ENCODE data around the gene PFN4.
A peak's percentile ranks its signal among the peaks of the same experiment; 100 is the strongest.
"Not testable (repeated sequence)": the region's sequence is repeated elsewhere in the genome, so short reads cannot be mapped to it uniquely, and the experiment has no call there.

Gene PFN4

DNA sequence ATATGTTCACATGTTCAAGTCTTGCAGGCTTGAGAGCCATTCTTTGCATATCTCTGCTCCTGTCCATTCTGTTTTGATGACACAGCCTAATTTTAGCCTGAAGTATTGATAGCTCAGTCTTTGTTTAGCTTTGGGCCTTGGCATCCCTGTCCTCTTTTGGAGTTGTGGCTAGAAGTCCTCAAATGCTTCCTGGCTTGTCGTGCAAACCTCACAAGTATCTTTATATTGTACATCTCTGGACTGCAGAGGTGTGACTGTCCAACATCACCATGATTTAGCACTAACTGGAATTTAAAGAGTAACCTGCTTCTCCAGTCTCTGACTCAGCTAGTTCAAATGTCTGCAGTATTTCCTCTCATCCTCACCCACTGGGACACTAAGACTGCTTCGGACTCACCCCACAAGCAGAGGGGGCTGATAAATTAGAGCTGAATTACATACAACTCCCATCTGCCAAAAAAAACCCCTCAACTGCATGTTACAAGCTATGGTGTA is 11.7 kb downstream of the PFN4 start:
- no peak for DNase-seq (ENCODE audit: low read depth in 3 of 3)

DNA sequence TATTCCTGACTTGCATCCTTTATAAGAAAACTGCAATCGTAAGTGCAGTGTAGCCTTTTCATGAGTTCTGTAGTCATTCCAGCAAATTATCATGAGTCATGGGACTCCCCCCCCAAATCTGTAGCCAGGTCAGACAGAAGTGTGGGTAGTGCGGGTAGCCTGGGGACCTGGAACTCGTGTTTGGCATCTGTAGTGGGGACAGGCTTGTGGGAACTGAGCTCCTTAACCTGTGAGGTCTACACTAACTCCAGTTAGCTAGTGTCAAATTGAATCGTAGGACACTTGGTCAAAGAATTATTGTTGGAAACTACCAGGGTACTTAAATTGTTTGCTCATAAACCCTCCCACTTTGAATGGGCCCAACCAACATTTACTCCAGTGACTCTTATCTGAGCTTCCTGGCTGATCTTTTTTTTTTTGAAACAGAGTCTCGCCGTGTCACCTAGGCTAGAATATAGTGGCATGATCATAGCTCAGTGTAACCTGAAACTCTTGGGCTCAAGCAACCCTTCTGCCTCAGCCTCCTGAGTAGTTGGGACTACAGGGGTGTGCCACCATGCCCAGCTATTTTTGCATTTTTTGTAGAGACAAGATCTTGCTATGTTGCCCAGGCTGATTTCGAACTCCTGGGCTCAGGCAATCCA is 12.4 kb downstream of the PFN4 start:
- no peak for DNase-seq (ENCODE audit: low read depth in 3 of 3)

DNA sequence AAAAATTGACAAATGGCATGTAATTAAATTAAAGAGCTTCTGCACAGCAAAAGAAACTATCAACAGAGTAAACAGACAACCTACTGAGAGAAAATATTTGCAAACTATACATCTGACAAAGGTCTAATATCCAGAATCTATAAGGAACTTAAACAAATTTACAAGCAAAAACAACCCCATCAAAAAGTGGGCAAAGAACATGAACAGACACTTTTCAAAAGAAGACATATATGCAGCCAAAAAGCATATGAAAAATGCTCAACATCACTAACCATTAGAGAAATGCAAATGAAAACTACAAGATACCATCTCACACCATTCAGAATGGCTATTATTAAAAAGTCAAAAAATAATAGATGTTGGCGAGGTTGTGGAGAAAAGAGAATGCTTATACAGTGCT is 13.7 kb downstream of the PFN4 start:
- DNase-seq (ENCODE audit: low read depth in 3 of 3), result not testable (repeated sequence)

DNA sequence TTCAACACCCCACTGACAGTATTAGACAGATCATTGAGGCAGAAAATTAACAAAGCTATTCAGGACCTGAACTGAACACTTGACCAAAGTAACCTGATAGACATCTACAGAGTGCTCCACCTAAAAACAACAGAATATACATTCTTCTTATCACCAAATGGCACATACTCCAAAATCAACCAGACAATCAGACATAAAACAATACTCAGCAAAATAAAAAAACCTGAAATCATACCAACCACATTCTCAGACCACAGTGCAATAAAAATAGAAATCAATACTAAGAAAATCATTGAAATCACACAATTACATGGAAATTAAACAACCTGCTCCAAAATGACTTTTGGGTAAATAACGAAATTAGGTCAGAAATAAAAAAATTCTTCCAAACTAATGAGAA is 15.8 kb downstream of the PFN4 start:
- DNase-seq (ENCODE audit: low read depth in 3 of 3), result no peak

DNA sequence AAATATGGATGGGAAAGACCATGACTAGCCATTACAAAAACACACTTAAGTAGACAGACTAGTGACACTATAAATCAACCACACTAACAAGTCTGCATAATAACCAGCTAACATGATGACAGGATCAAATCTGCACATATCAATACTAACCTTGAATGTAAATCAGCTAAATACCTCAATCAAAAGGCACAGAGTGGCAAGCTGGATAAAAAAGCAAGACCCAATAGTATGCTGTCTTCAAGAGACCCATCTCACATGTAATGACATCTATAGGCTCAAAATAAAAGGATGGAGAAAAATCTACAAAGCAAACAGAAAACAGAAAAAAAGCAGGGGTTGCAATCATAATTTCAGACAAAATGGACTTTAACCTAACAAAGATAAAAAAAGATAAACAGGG is 16.3 kb downstream of the PFN4 start:
- no peak for DNase-seq (ENCODE audit: low read depth in 3 of 3)

DNA sequence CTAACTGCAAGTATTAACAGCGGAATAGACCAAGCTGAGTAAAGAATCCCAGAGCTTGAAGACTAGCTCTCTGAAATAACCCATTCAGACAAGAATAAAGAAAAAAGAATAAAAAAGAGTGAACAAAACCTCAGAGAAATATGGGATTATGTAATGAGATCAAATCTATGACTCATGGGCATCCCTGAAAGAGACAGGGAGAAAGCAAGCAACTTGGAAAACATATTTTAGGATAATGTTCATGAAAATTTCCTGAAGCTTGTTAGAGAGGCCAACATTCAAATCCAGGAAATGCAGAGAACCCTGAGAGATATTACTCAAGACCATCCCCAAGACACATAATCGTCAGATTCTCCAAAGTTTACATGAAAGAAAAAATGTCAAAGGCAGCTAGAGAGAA is 17.3 kb downstream of the PFN4 start:
- no peak for DNase-seq (ENCODE audit: low read depth in 3 of 3)

DNA sequence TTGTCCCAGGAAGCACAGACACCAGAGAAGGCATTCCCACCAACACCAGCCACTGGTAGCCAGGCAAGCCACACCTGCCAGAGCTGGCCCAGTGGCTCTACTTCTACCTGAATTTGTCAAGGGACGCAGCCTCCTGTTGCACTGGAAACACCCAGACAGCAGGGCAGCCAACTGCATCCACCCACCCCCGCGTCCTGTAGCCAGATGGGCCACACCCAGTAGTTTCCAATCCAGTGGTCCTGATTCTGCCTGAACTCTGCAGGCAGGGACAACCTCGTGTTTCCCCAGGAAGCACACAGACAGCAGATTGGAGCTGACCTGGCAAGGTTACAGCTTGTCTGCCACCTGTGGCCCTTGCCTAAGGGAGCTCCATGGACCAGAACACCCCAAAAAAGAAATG is 18.2 kb downstream of the PFN4 start:
- DNase-seq (ENCODE audit: low read depth in 3 of 3), result no peak

DNA sequence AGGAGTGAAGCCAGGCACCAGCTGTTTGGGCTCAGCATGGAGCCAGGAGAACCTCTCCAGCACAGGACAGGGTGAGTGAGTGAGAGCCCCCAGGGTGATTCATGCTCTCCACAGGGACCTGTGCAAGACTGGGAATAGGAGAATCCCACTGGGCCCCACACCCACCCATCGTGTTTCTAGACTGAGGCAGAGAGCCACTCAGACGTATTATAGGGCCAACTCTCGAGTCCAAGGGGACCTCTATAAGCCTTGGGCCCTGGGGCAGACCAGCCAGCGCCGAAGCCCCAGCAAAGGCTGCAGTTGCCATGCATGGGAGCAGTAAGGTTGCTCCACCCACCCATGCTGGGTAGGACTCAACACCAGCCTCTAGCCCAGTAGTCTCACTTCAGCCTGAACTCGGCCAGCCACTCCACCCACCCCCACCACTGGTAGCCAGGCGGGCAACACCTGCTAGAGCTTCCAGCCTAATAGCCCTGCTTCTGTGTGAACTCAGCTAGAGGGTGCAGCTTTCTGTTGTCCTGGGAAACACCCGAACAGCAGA is 19.0 kb downstream of the PFN4 start:
- no peak for DNase-seq (ENCODE audit: low read depth in 3 of 3)

DNA sequence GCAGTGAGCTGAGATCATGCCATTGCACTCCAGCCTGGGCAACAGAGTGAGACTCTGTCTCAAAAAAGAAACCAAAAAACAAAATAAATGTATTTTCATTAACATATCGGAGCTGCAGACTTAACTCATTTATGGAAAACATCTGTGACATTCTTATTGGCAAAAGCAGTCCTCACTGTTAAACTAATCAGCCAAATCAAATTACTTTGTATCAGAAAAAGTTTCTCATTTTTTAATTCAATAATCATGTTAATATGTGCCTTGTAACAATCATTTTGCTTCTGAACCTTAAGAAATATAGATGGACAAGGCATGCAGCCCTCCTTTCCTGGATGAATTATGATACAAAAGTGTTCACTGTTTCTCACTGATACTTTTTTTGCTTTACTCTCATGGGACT is 20.5 kb downstream of the PFN4 start:
- DNase-seq (ENCODE audit: low read depth in 3 of 3), result no peak

DNA sequence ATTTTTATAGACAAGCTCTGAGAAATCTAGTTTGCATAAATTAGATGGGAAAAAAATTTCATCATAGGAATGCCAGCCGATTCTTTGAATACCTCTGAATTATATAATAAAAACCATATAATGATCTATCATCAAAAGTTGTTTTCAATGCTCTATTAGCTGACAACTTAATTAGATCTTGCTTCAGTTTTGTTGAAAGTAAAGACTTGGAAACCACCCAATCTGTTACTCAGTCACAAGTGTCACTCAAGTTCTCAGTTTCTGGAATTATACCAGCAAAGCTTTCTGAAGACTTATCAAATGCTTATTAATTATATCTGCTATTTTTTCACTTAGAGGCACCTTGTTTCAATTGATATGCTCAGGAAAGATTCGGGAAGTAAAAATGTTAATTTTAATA is 21.1 kb downstream of the PFN4 start:
- DNase-seq (ENCODE audit: low read depth in 3 of 3), result no peak

DNA sequence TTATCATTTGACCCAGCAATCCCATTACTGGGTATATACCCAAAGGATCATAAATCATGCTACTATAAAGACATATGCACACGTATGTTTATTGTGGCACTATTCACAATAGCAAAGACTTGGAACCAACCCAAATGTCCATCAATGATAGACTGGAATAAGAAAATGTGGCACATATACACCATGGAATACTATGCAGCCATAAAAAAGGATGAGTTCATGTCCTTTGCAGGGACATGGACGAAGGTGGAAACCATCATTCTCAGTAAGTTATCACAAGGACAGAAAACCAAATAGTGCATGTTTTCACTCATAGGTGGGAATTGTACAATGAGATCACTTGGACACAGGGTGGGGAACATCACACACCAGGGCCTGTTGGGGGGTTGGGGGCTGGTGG is 22.4 kb downstream of the PFN4 start:
- not testable (repeated sequence) for DNase-seq (ENCODE audit: low read depth in 3 of 3)

DNA sequence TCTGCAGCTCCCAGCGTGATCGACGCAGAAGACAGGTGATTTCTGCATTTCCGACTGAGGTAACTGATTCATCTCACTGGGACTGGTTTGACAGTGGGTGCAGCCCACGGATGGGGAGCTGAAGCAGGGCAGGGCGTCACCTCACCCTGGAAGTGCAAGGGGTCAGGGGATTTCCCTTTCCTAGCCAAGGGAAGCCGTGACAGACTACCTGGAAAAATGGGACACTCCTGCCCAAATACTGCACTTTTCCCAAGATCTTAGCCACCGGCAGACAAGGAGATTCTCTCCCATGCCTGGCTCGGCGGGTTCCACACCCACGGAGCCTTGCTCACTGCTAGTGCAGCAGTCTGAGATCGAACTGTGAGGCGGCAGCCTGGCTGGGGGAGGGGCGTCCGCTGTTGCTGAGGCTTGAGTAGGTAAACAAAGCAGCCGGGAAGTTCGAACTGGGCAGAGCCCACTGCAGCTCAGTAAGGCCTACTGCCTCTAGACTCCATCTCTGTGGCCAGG is 27.9 kb downstream of the PFN4 start:
- not testable (repeated sequence) for DNase-seq (ENCODE audit: low read depth in 3 of 3)

DNA sequence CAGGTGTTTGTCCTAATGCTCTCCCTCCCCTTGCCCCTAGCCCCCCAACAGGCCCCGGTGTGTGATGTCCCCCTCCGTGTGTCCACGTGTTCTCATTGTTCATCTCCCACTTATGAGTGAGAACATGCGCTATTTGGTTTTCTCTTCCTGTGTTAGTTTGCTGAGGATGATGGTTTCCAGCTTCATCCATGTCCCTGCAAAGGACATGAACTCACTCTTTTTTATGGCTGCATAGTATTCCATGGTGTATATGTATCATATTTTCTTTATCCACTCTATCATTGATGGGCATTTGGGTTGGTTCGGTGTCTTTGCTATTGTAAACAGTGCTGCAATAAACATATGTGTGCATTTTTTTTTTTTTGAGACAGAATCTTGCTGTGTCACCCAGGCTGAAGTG is 29.9 kb downstream of the PFN4 start:
- DNase-seq (ENCODE audit: low read depth in 3 of 3), result not testable (repeated sequence)

DNA sequence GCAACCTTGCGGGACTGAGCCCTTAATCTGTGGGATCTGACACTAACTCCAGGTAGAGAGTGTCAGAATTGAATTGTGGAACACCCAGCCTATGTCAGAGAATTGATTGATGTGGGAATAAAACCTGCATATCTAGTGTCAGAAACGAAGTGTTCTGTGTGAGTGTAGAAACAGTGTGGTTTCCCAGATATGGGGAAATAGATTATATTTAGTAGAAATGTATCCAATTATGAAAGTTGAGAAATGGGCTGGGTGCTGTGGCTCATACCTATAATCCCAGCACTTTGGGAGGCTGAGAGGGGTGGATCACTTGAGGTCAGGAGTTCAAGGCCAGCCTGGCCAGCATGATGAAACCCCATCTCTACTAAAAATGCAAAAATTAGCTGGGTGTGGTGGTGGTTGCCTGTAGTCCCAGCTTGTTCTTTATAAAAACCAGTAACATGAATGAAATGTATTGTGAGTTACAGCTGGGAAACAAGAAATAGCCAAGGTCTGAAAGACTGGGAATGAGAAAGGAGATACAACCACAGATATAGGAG is 34.2 kb downstream of the PFN4 start:
- no peak for DNase-seq (ENCODE audit: low read depth in 3 of 3)

DNA sequence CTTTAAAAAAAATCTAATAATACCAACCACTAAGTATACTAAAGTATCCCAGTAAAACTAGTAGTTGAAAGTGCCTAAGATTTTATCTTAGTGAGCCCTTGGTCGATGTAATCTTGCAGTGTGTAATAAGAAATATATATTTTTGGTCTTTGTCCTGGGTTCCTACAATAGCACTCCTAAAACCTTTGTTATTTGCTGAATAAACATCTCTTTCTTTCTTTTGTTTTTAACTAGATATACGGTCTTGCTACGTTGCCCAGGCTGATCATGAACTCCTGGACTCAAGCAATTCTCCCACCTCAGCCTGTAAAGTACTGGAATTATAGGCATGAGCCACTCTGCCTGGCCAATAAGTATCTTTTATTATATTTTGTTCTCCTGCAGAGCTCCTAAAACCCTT is 36.1 kb downstream of the PFN4 start:
- DNase-seq (ENCODE audit: low read depth in 3 of 3), result no peak

DNA sequence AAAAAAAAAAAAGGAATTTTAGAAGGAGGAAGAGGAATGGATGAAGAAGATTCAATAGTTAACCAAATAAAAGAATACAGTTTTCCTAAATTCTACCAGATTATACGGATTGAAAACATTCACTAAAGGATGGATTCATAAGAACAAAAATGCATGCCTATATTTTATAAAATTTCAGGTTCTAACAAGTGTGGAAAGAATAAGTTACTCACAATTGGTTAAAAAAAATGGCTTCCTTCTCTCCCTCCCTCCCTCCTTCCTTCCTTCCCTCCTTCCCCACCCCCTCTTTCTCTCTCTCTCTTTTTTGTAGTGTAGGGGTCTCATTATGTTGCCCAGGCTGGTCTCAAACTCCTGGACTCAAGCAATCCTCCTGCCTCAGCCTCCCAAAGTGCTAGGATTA is 36.9 kb downstream of the PFN4 start:
- DNase-seq (ENCODE audit: low read depth in 3 of 3), result no peak

DNA sequence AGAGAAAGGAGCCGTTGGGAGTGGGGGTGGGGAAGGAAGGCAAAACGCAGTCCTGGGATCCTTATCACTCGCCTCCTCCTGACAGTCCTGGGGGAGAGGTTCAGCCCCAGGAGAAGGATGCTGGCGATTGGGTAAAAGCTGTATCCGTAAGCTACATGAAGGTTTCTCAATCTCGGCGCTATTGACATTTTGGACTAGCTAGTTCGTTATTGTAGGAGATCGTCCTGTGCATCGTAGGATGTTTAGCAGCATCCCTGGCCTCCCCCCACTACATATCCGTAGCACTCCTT is 38.0 kb downstream of the PFN4 start:
- DNase-seq (ENCODE audit: low read depth in 3 of 3), result no peak

DNA sequence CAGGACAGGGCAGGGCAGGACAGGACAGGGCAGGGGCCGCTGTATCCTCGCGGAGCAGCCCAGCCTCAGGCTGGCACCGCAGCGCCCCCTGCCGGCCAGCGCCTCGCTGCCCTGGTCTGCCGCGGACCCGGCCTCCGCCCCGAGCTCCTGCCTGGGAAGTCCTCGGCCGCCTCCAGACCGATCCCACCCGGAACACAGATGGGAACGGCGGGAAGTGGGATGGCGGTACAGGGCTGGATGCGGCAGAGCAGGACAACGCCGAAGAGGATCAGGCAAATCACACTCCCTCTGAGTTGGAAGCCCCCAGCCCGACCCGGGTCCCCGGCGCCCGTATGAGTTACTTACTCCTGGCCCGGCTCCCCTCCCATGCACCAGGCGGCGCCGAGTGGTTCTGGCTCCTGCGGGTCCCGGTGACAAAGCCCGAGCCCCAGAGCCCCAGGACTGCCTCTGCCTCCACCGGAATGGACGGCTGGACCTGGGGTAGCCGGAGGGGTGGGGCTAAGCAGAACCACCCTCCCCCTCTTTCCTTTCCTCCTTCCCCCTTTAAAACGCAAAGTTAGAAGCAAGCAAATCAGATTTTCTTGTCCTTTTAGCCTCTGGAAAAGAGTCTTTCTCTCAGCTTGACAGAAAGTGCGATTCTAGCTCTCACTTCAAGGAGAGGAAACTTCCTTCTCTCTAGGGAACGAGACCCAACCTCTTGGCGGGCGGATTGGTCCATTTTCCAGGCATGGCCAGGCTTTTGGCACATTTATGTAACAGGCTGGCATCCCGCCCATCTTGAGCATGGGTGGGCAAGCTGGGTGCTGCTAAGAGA is 38.5 kb downstream of the PFN4 start, which contains the start of gene TP53I3:
TP53I3 (minus strand) TSS at position 449 of the 814 bp plus-strand sequence. CDS start 508 bp downstream, outside the sequence.
- DNase-seq (ENCODE audit: low read depth in 3 of 3), result peak; percentile 65 to 79 (median 67)

DNA sequence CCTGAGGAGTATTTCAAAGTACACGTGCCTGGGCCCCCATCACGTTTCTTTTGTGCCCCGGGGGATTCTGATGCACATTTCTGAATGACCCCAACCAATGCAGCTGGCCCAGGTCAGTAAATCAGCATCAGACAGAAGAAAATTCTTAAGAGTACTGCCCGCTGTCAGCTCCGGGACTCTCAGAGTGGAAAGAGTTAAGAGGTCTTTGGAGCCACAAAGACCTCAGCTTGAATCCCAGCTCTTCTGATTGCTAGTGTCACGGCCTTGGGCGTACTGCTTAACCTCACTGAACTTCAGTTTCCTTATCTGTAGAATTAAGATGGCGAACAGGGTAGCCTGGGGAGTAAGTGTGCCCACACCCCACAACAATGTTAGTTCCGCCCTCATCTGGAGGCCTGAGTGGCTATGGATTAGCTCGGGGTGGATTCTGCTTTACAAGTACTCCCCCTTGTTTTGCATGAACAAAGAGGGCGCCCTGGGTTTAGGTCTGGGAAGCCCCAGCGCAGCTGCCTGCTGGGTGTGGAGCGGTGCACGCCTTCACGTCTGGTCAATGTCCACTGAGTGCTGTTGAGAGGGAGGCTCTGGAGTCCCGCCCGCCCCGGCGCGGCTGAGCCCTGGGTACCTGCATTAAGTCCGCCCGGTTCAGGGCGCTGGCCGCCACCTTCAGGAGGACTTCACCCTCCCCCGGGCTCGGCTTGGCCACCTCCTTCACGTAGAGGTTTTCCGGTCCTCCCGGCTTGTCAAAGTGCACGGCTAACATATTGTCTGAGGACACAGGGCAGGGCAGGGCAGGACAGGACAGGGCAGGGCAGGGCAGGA is 39.4 kb downstream of the PFN4 start:
- peak in 1 of 3 experiments; percentile 19 for DNase-seq (ENCODE audit: low read depth in 3 of 3)

DNA sequence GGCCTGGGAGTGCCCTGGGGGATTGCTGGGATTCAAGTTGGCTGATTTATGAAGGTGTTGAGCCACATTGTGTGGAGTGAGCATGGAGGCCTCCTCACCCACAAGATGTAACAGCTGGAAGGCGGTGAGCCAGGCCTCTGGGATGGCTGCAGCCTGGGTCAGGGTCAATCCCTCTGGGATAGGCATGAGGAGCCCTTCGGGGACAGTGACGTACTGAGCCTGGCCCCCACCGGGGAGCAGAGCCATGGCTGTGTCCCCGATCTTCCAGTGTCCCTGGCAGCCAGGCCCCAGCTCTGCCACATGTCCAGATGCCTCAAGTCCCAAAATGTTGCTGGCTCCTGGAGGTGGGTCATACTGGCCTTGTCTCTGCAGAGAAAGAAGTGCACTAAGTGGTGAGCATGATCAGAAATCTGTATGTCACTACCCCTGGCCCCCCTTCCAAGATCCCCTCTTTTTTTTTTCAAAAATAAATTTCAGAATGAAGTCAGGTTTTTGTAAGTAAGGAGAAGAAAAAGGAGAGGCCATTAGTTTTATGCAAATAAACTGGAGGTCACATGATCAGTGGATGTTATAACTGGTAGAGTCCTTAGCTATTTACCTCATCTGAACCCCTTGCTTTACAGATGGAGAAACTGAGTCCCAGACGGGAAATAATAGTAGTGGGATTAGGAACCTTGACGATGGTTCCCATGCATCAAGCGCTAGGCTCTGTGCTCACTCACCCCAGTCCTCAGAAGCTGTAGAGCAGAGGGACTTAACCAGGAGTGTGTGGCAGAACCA is 40.2 kb downstream of the PFN4 start:
- DNase-seq (ENCODE audit: low read depth in 3 of 3), result no peak

DNA sequence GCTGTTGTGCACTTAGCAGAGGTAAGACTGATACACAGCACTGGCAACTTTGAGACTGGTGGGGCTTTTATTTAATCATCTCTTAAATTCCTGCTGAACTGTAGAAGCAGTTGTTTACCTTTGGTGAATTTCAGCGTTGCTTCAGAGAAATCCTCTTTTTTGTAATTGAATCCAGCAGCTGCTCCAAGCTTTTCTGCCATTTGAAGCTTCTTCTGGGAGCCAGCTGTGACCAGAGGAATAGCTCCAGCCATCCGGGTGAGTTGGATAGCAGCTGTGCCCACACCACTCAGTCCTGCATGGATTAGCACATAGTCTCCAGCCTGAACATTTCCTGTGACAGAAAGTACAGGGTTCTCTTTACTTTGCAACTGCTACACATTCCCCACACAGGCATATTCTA is 42.4 kb downstream of the PFN4 start:
- no peak for DNase-seq (ENCODE audit: low read depth in 3 of 3)
